B cell (primary cell): ENCODE data around the gene FBXL16. TPM values are rescaled to one million over a fixed set of nuclear protein-coding genes. Genes with fewer than 3 reads are reported as not detected.

Experiments used
- ATAC-seq: fragments of 200-7000 bp; cut with Tn5 transposase; one replicate; pipeline ENCODE4 v1.10.0; 2021; ENCODE audit warnings: low read depth, mild to moderate bottlenecking, moderate number of reproducible peaks, moderate library complexity
- CTCF ChIA-PET: fragments of 350-600 bp; sonication (Branson Sonifier 250); formaldehyde crosslinking; loops from one replicate; lab custom pipeline; 2021; ENCODE audit warnings: antibody characterized with exemption, inconsistent platforms; lab: Charles Lee
- POLR2A ChIA-PET: fragments of 350-600 bp; sonication (Branson Sonifier 250); formaldehyde crosslinking; loops from one replicate; lab custom pipeline; 2021; ENCODE audit warnings: antibody characterized with exemption; lab: Charles Lee
- DNase-seq: peaks from one replicate; pipeline ENCODE4 v3.0.0; 2013
- H2AFZ ChIP-seq: 2 replicates; pipeline ENCODE4 v1.6.1; 2012; ENCODE audit warnings: mild to moderate bottlenecking, low read depth, low read length; ENCODE audit not compliant: insufficient read depth, poor library complexity, severe bottlenecking
- H3K27ac ChIP-seq, 2 donors: 1 replicate in 1 of 2; 2 replicates in 1 of 2; pipeline ENCODE4 v1.5.1; 2012 to 2013; ENCODE audit warnings: low read length in 2 of 2, mild to moderate bottlenecking in 2 of 2, moderate library complexity in 1 of 2
- H3K27me3 ChIP-seq, 4 experiments: fragments of 200-600 bp in 1 of 4; sonication (generic) in 1 of 4; replicated peaks in 1 of 4; 1 replicate in 2 of 4; 2 replicates in 2 of 4; pipeline versions ENCODE4 v1.6.1 to v1.7.0; 2013 to 2016; ENCODE audit warnings: low read length in 3 of 4, mild to moderate bottlenecking in 2 of 4, mixed read lengths in 1 of 4, moderate library complexity in 1 of 4; ENCODE audit not compliant: insufficient read depth in 4 of 4, control insufficient read depth in 3 of 4; ENCODE audit errors: control extremely low read depth in 1 of 4
- H3K36me3 ChIP-seq, 2 experiments: replicated peaks in 1 of 2; 1 replicate in 1 of 2; 2 replicates in 1 of 2; pipeline versions ENCODE4 v1.6.1 to v1.7.1; 2013; ENCODE audit warnings: low read length in 1 of 2; ENCODE audit not compliant: insufficient read depth in 2 of 2, control insufficient read depth in 1 of 2; ENCODE audit errors: control extremely low read depth in 1 of 2, extremely low read depth in 1 of 2
- H3K4me1 ChIP-seq, 2 donors: fragments of 200-600 bp in 1 of 2; sonication (generic) in 1 of 2; 1 replicate in 1 of 2; 2 replicates in 1 of 2; pipeline versions ENCODE4 v1.5.1 to v1.6.1; 2013 to 2017; ENCODE audit warnings: low read length in 2 of 2; ENCODE audit not compliant: control insufficient read depth in 2 of 2, insufficient read depth in 2 of 2
- H3K4me2 ChIP-seq: replicated peaks from 2 replicates; pipeline ENCODE3; 2012; ENCODE audit warnings: mild to moderate bottlenecking, low read depth, low read length; ENCODE audit not compliant: poor library complexity, severe bottlenecking
- H3K4me3 ChIP-seq, 5 experiments: fragments of 200-600 bp in 1 of 5; sonication (generic) in 1 of 5; 1 replicate in 3 of 5; 2 replicates in 2 of 5; pipeline versions ENCODE4 v1.5.1 to v1.7.0; 2011 to 2016; ENCODE audit warnings: low read length in 4 of 5, mild to moderate bottlenecking in 4 of 5, low read depth in 2 of 5, control low read depth in 1 of 5, moderate library complexity in 1 of 5; ENCODE audit not compliant: insufficient read depth in 1 of 5; ENCODE audit errors: control extremely low read depth in 1 of 5, extremely low read depth in 1 of 5
- H3K79me2 ChIP-seq: fragments of 200-600 bp; sonication (generic); one replicate; pipeline ENCODE4 v1.6.0; 2016; ENCODE audit warnings: low read length; ENCODE audit not compliant: control insufficient read depth, insufficient read depth
- H3K9ac ChIP-seq: fragments of 200-600 bp; sonication (generic); 2 replicates; pipeline ENCODE4 v1.6.1; 2017; ENCODE audit warnings: mild to moderate bottlenecking, low read length, moderate library complexity
- H3K9me3 ChIP-seq, 3 donors: one replicate each; pipeline versions ENCODE4 v1.6.1 to v1.7.1; 2013; ENCODE audit warnings: low read length in 2 of 3; ENCODE audit not compliant: control insufficient read depth in 2 of 3, insufficient read depth in 1 of 3; ENCODE audit errors: control extremely low read depth in 1 of 3
- H4K20me1 ChIP-seq: 2 replicates; pipeline ENCODE4 v1.6.0; 2012; ENCODE audit warnings: mild to moderate bottlenecking, low read length; ENCODE audit not compliant: insufficient read depth, control insufficient read depth, poor library complexity, severe bottlenecking
- H3K27ac Mint-ChIP-seq: one replicate; pipeline ENCODE4 v1.8.0; 2021; ENCODE audit warnings: mixed read lengths
- H3K27me3 Mint-ChIP-seq: one replicate; pipeline ENCODE4 v1.8.0; 2021; ENCODE audit warnings: mixed read lengths
- H3K4me1 Mint-ChIP-seq: one replicate; pipeline ENCODE4 v1.8.0; 2021; ENCODE audit warnings: mixed read lengths
- H3K4me3 Mint-ChIP-seq: one replicate; pipeline ENCODE4 v1.8.0; 2021; ENCODE audit warnings: mixed read lengths
- H3K9me3 Mint-ChIP-seq: one replicate; pipeline ENCODE4 v1.8.0; 2022; ENCODE audit warnings: mixed read lengths; ENCODE audit not compliant: insufficient read depth
- CTCF ChIP-seq: fragments of 200-600 bp; IDR thresholded peaks from one replicate; pipeline ENCODE4 v1.8.0; 2022; ENCODE audit warnings: antibody characterized with exemption, mild to moderate bottlenecking
- EZH2 ChIP-seq: IDR thresholded peaks from 2 replicates; pipeline ENCODE4 v1.6.1; 2012; ENCODE audit warnings: borderline replicate concordance, low read depth, mild to moderate bottlenecking, moderate library complexity, low read length; ENCODE audit not compliant: insufficient read depth, poor library complexity, severe bottlenecking
- WGBS: methylation state at CpG from one replicate; pipeline ENCODE4 v1.1.5; 2013; ENCODE audit warnings: missing lambda C conversion rate; ENCODE audit not compliant: insufficient coverage; 5-methylcytosine and 5-hydroxymethylcytosine counted together
- intact Hi-C: fragments of 100-400 bp; cut with micrococcal nuclease; formaldehyde crosslinking; loops from one replicate; pipeline ENCODE4 v1.10.0; 2022
- polyA plus RNA-seq: library from polyadenylated mRNA; depleted of rRNA; stranded (reverse); fragments of >200 nt; gene quantifications from 2 replicates; pipeline ENCODE4 v1.2.3, GENCODE V29; 2012
- total RNA-seq, 2 donors: library from RNA; stranded (reverse); fragments of 120-200 nt in 1 of 2; gene quantifications; 1 replicate in 1 of 2; 2 replicates in 1 of 2; pipeline versions ENCODE4 v1.2.3 to v1.2.4, GENCODE V29; 2013 to 2022

The FBXL16 gene
- total and polyA plus RNA-seq, 2 donors (not counting 1 experiment from before 2014, with no cell fraction given): 2.2 to 5.8 TPM

GRCh38 chr16:693364-693763 is 12.2 kb downstream of the FBXL16 start:
- no peak for DNase-seq
- peaks cover 37 to 42% of the 10 kb centered on the region in 2 donors for H3K4me1 ChIP-seq

More at GRCh38 chr16:693364-693763, 12.2 kb downstream of the FBXL16 start:
- H3K9me3 Mint-ChIP-seq: no peaks in the 10 kb centered on the region
- peak overlapping the region; percentile 96 for H3K4me2 ChIP-seq
- H3K27ac Mint-ChIP-seq: no peak overlapping the region
- peaks cover 0 to 42% (median 15%) of the 10 kb centered on the region in 4 experiments for H3K27me3 ChIP-seq
- intact Hi-C loops: no loop called here
- 51% methylated on average over 20 of the region's 22 CpGs for WGBS
- H3K36me3 ChIP-seq: no peaks in the 10 kb centered on the region
- no peak for TF ChIP-seq EZH2
- TF ChIP-seq CTCF: no peak
- peaks cover 17% of the 10 kb centered on the region for H3K27me3 Mint-ChIP-seq
- peaks cover 29% of the 10 kb centered on the region for H3K4me1 Mint-ChIP-seq
- H3K27ac ChIP-seq: no peak overlapping the region
- peak overlapping the region; percentile 39 for H3K4me3 Mint-ChIP-seq
- ChIA-PET POLR2A (no interaction called here), CTCF (no interaction called here)
- no peak overlapping the region for H3K4me3 ChIP-seq
- H2AFZ ChIP-seq: no peak overlapping the region
- H3K79me2 ChIP-seq: peaks cover 14% of the 10 kb centered on the region
- no peak for ATAC-seq
- H3K9ac ChIP-seq: no peak overlapping the region
- peaks cover 0 to 28% (median 0%) of the 10 kb centered on the region in 3 donors for H3K9me3 ChIP-seq
- H4K20me1 ChIP-seq: peaks cover 4% of the 10 kb centered on the region
